ENCODE measurements around the gene MRPL9.

MRPL9 gene

DNA sequence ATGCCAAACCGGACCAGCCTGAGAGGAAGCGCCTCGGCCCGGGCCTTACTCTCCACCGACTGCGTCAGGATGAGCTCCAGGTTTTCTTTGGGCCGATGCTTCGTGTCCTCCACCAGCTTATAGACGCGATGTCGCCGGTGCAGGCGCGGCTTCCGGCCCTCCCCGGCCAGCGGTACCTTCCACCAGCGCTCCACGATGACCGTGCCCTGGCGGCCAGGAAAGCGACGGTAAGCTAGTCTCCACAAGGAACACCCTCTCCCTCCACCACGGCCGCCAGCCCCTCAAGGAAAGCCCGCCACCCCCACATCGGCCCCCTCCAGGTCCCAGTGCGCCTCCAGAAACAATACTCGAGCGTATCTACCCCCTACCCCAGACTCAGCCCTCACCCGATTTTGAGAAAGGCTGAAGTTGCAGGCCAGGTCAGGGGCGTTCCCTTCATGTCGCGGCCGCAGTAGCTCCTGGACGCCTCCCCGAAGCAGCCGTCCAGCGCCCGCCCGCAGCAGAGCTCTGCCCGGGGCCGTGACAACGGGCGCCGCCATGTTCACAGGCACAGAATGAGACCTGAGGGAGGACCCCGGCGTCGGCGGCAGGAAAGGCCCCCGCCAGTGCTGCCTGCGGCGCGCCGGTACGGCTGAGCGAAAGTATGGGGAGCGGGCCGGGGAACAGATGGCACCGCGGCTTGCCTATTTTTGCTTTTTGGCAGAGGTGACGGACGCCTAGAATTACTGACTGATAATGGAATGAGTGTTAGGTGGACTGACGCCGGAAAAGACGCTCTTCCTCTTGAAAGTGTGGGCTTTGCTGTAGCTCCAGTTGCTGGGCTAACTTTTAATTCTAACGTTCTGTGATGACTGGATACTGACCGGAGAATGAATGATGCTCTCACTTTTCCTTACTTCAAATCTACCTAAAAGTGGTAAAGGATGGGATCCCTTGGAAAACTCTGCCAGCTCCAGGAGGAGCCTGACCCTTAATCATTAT, at the start of gene MRPL9:
MRPL9 (minus strand) TSS at position 556 of the 981 bp plus-strand sequence; CDS start at position 539, 17 bp downstream.
- in situ Hi-C loops (cut with MboI; ENCODE audit: low sequenced_read_pairs): no loop called here

DNA sequence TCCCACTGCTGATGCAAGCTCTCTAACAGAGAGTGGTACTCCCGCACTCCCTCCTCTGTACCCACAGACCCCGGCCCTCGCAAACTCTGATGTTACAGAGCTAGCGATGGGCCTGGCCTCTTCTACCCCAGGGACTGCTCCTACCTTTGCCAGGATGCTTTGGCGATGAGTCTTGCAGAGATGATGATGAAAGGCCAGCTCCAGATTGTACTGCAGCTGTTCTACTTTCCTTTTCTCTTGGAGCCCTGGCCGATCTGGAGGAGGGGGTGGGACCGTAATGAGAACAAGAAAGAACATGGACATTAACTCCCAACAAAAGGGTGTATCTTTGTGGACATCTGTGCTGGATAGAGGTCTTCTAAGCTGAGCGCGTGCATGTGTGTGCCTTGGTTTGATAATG, 47.9 kb upstream of the MRPL9 start:
- in situ Hi-C loops (cut with MboI; ENCODE audit: low sequenced_read_pairs): no loop called here

DNA sequence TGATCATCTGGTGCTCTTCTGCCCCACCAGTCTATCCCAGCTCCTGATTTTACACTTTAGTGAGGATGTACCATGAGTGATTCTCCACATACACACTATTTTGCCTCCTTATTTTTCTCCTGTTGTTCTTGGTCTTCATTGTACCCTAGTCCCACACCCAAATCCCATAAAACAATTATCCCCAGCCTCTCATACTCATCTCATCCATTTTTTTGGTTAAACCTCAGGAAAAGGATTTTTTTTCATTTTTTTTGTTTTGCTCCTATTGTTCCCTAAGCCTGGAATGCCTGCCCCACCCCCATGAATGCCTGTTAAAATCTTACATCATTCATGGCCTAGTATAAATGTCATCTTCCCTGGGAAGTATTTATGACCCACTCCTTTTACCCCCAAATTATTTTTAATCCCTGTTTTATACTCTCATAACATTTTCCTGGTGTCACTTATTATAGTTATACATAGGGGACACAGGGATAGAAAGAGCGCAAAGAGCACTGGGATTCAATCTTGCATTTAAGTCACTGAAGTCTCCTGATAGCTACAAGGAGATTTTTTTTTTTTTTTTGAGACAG, 46.8 kb upstream of the MRPL9 start:
- in situ Hi-C loops (cut with MboI; ENCODE audit: low sequenced_read_pairs): no loop called here

DNA sequence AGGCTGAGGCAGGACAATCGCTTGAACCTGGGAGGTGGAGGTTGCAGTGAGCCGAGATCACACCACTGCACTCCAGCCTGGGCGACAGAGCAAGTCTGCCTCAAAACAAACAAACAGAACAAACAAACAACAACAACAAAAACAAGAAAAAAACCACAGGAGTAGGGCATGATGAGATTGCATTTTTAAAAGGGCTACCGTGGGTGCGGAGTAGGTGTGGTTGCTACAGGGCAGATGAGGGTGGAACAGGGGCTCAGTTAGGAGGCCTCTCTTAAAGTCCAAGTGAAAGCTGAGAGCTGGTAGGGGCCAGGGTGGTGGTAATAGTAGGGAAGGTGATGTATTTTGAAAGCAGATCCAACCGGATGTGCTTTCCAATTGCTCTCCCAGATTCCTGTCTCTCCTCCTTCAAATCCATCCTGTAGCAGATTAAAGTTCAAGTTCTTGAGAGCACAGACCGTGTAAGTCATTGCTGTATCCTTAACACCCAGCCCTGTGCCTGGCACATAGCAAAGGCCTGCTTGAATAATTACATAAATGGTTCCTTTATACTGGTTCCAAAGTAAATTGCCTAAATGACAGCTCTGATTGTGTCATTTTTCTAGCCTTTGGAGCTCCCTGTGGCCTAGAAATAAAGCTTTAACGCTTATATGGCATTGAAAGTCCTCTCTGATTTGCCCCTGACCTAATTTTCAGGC, 46.1 kb upstream of the MRPL9 start:
- in situ Hi-C loops (cut with MboI; ENCODE audit: low sequenced_read_pairs): no loop called here

DNA sequence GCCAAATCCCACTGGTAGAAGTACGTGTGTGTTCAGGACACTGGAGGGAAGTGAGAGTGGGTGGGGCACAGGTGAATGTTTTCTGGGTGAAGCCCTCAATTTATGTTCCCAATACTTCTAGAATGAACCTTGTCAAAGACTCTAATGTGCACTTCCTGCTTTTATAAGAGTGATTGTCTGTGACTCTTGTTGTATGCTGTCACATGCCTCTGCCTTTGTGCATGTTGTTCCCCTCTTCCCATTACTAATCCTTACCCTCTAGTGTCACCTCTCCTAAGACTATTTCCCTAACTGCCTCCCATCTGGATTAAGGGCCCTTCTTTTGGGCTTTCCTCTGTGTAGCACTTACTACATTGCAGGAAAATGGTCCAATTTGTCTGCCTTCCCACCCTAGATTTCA, 44.5 kb upstream of the MRPL9 start:
- in situ Hi-C loops (cut with MboI; ENCODE audit: low sequenced_read_pairs): no loop called here

DNA sequence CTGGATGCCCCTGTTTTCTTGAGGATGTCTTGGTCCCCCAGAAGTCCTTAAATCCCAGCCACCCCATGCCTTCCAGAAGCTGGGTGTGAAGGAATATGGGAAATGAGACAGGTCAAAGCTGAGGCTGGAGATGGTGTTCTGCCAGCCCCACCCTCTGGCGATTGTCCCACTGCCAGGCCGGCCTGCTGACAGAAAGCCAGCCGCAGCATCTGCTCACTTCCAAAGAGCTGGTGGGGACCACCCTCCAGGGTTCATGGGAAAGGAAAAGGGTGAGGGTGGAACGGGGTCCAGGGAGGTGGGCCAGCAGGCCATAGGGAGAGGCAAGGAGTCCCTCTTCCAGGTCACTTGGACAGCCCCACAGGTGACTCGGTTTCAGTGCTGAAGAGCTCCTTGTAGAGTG, 43.8 kb upstream of the MRPL9 start:
- in situ Hi-C loops (cut with MboI; ENCODE audit: low sequenced_read_pairs): no loop called here

DNA sequence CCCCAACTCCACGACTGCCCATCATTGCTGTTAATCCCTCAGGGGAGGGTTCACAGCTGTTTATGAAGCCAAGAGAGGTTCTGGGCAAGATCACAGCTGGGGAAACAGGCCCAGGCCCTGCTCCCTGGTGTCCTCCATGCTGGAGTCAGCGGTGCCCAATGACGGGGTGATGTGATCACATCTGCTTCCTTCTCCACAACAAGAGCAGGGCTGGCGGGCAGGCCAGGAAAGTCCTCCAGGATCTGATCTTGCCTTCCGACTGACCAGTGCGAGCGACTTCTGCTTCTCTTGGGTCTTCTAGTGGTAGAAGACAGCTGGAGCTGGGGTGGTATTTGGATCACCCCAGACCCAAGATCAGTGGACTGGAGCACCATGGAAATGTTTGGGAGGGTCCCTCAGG, 42.9 kb upstream of the MRPL9 start:
- in situ Hi-C loops (cut with MboI; ENCODE audit: low sequenced_read_pairs): no loop called here

DNA sequence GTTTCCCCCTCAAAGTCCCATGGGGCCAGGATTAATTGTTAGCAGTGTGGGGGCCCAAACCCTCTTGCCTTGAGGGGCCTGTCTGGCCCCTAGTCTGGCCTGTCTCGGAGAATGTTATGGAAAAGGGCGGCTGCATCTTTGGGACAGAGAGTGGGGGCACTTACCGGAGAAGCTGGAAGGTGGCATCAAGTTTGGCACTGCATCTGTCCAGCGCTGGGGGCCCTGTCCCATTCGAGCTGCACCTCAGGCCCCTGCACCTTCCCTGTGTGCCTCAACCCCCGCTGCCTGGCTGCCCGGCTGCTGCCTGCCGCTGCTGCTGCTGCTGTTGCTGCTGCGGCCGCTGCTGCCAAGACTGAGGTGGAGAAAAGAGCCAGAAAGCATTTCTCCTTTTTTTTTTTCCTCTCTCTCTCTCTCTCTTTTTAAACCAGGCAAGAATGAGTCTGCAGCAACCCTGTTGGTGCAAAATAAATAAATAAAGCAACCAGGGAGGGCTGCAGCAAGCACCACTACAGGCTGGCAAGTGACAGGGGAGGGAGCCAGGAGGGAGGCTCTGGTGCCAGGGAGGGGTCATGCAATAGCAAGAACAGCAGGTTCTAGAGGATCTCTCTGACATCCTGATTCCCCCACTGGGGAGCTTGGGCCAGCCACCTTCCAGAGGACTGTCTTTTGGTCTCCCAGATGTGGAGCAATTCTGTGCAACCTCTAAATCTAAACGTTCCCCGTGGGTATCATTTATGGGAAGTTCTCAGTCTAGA, 41.9 kb upstream of the MRPL9 start, which contains the start of gene LINGO4:
LINGO4 (minus strand) TSS at position 354 of the 755 bp plus-strand sequence. CDS start 2,715 bp downstream, outside the sequence.
- in situ Hi-C loops (cut with MboI; ENCODE audit: low sequenced_read_pairs): no loop called here

DNA sequence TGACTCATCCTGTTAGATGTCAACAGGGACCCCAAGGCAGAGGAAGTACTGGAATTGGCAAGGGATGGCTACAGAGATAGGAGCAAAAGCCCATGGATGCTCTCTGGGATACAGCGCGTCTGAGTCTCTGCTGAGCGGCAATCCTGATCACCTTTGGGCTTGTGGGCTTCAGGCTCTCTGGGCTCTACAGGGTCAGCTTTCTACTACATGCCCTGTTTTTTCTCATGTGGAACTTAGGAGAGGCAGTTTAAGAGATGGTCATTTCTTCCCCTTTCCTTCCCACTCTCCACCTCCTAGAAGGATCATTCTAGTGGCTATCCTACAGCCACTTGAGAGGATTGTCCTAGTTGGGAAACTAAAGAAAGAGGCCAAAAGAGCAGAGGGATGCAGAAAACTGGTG, 40.6 kb upstream of the MRPL9 start:
- in situ Hi-C loops (cut with MboI; ENCODE audit: low sequenced_read_pairs): no loop called here

DNA sequence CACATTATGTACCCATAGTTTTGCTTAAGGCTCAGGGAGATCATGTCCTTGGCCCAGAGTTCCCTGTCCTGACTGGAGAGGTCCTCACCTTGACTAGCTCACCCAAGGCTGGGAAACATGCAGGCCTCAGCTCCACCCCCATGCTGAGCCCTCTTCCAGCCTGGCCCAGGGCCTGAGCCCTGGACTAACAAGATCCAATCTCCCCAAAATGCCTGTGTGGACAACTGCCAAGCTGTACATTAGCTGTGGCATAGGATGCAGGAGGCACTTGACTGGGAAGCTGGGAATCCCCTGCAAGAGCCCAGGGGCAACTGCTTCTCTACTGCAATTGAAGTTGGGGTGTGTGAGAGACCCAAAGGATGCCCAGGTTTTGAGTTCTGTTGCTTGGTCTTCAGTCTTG, 39.9 kb upstream of the MRPL9 start:
- in situ Hi-C loops (cut with MboI; ENCODE audit: low sequenced_read_pairs): no loop called here

DNA sequence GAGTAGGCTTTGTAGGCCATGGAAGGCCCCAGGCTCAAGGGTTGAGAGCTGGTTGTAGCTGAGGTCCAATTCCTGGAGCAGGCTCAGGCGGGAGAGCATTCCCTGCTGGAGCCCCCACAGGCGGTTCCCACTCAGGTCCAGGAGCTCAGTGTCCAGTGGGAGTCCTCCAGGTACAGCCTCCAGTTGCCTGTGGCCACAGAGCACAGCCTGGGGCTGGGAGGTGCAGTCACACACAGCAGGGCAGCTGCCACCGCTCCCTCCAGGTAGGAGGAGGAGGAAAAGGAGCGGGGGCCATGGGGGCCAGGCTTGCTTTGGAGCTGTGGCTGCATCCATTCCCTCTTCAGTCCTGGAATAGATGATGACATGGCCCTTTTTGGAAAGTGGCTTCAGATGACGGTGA, 39.1 kb upstream of the MRPL9 start:
- in situ Hi-C loops (cut with MboI; ENCODE audit: low sequenced_read_pairs): no loop called here

DNA sequence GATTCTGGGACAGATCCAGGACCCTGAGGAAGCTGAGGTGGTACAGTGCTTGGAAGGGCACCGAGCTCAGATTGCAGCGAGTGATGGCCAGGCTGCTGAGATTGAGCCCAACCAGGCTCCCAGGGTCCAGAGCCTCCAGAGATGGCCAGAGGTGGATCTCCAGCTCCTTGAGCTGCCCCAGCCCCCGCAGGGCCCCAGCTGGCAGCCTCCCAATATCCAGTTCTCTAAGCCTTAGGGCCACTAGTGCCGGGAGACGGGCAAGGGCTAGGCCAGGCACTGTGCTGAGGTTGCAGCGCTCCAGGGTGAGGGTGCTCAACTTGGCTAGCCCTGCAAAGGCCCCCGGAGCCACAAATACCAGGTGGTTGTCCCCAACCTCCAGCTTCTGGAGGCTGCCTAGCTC, 38.5 kb upstream of the MRPL9 start:
- in situ Hi-C loops (cut with MboI; ENCODE audit: low sequenced_read_pairs): no loop called here

DNA sequence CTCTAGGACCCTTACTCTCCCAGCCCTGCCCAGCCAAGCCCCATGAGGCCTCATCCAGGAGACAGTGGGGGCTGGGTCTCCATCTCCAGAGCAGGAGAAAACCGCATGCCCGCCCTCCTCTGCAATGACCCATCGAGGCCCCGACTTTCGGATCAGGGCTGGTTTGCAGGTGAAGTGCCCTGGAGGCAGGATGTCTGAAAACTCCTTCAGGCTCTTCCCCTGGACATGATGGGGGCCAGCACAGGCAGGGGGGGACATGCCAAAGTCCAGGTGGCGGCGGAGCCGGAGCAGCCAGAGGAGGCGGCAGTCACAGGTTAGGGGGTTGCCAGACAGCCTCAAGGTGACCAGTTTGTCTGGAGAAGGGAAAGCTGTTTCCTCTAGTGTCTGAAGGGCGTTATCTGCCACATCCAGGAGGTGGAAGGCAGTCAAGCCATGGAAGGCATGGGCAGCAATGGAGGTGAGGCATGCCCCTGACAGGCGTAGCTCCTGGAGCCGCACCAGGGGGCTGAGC, 38.1 kb upstream of the MRPL9 start:
- in situ Hi-C loops (cut with MboI; ENCODE audit: low sequenced_read_pairs): no loop called here

DNA sequence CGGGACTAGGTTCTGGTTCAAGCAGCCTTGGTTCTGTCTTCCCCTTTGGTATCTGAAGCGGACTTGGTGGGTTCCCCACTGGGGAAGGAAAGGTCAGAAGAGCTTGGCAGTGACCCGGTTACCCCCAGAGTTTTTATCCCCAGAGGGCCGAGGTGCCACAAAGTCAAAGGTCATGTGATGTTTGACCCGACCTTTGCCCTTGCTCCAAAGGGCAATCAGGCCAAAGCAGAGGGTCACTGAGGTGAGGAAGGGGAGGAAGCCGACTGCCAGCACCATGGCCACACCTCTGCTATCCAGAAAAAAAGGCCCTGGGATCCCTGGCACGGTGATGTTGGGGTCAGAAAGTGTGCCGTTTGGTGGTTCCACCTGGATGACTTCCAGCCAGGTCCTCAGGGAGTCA, 37.5 kb upstream of the MRPL9 start:
- in situ Hi-C loops (cut with MboI; ENCODE audit: low sequenced_read_pairs): no loop called here

DNA sequence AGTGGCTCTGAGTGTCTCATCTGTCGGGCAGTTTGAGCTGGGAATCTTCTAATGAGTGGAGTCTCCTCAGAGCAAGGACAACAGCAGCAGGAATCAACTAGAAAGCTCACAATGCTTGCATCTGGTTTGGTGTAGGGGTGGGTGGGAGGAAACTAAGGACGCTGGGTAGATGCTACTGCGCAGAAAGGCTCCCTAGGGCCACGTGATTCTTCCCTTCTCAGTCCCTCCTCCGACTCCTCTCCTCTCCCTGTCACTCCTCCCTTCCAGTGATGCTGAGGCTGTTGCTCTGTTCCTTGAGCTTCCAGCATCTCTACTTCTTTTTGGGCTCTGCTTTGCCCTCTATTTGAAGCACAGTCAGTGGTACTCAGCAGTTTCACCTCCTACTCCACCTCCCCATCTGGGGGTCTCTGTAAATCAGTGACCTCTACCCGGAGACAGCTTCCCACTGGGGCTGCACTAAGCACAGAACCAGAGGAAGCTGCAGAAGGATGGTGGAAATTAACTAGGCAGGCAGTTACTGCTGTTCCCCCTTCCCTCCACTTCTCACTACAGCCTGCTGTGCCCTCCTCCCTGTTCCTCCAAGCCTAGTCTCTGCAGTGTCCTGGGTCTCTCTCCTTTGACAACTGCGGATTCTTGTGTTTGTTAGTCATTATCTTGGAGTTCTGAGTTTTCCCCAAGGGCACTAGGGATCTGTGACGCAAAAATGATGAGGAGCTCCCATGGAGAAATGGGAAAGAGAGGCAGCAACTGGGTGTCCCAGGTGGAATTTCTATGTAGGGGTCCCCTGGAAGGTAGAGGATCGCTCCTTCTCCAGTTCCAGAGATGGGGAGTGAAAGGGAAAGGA, 36.1 kb upstream of the MRPL9 start:
- in situ Hi-C loops (cut with MboI; ENCODE audit: low sequenced_read_pairs): no loop called here

DNA sequence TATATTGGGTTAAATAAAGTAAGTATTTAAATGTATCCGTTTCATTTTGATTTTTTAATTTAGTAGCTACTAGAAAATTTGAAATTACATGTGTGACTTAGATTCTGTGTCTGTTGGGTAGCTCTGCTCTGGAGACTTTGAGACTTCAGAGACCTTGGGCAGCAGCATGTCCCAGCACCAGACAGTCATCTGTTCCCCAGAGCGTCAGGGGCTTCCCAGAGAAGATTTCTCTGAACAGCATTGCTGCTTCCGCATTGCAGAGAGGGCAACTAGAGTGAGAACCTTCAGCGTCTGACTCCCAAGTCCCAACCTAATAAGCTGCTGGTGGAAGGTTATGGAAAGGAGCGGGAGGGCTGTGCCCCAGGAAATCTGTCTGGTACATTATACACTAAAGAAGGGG, 35.3 kb upstream of the MRPL9 start:
- in situ Hi-C loops (cut with MboI; ENCODE audit: low sequenced_read_pairs): no loop called here

DNA sequence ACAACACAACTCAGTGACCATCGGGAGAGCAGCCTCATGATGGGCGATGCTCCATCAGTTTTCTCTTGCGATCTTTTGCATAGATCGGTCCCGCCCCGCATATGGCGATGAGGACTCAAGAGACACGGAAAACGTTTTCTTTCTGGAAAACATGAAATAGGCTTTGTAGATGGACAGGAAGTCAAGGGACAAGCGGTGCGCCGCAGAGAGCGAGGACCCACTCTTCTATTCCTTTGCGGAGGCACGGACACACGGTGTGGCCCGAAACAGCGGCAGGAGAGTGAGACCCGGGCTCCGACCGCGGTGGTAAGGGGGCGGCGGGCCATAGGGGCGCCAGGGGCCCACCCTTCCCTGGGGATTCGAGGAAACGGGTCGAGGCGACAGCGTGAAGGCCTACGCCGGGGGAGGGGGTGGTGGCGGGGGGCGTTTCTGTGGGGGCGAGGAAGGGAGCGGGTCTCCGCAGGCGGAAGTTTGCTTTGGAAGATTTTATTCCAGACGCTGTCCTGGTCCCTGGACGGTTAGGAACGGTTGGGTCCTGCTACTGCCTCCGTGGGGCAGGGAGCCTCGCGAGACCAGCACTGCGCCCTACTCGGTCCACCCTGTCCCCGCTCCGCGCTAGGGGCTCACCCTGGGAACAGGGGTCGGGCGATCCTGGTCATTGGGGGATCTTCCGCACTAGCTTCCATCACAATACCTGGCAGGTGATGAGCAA, 27.8 kb upstream of the MRPL9 start:
- in situ Hi-C loops (cut with MboI; ENCODE audit: low sequenced_read_pairs): no loop called here

DNA sequence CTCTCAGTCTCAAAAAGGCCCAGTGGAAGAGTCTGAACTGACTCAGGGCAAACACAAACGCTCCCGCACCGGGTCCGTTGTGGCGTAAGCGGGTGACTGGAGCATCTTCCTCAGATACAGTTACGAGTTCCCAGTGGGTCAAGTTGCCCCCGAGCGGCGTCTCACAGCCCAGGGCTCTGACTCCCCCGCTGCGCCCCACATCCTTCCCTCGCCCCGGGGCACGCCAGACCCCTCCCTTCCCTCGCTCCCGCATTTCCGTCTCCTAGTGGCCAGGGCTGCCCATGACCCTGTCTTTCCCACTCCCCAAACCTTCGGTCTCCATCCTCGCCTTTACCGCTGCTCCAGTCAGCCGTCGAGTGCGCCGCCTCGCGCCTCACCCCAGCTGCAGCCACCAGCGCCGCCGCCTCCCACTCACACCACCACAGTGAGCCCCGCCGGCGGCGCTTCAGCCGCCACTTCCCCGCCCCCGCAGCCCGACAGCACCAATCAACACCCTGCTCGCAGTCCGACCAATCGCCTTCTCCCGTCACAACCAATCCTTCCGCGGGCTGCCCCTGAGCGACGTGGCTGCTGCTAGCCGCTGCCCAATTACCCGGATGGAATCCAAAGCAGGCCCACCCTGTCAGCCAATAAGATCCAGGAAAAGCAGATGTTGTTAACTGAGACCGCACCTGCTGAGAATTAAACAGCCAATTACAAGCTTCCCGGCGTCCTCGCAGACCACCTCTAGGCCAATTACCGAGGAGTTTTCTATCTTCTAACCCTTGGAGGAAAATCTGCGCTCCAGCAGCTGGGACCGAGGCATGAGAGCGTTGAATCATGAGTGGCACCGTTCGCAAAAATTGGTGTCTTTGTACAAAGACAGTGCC, 27.0 kb upstream of the MRPL9 start, which contains the start of gene TDRKH:
TDRKH (minus strand) TSS at position 430 of the 869 bp plus-strand sequence. CDS start 7,478 bp downstream, outside the sequence.
- in situ Hi-C loops (cut with MboI; ENCODE audit: low sequenced_read_pairs): no loop called here

All from HL-60/S4 treated with retinoic acid at 250 ng/mL for 4 days and 3 days (cell line).